Medulla oblongata (tissue), 1 donor: Measurements from ENCODE around the gene RCBTB1.
"Not testable (repeated sequence)": the region's sequence is repeated elsewhere in the genome, so short reads cannot be mapped to it uniquely, and the experiment has no call there.

Source experiments
- DNase-seq: peaks from one replicate; pipeline ENCODE4 v3.0.0-alpha.2; 2015; ENCODE audit errors: extremely low spot score

RCBTB1 gene

DNA sequence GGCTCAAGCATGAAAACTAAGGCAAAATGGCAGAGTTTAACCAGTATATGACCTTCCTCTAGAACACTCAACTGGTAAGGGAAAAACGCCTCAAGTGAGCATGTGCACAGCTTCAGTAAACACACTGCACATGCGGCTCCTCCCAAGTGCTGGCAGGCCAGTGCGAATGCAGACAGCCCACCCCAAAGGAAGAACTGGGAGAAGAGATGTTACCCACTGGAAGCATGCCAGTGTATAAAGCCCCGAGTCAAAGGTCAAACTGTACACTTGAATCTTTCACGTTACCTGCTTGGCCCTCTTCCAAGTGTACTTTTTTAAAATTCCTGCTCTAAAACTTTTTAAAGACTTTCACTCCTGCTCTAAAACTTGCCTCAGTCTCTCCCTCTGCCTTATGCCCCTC is 19.2 kb upstream of the RCBTB1 start:
- no peak for DNase-seq

DNA sequence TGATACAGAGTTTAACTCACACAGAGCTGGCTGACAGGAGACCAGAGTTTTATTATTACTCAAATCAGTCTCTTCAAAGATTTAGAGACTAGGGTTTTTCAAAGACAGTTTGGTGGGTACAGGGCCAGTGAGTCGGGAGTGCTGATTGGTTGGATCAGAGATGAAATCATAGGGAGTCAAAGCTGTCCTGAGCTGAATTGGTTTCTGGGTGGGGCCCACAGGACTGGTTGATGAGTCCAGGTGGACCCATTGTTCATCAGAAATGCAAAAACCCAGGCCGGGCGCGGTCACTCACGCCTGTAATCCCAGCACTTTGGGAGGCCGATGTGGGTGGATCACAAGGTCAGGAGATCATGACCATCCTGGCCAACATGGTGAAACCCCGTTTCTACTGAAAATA is 17.3 kb upstream of the RCBTB1 start:
- not testable (repeated sequence) for DNase-seq

DNA sequence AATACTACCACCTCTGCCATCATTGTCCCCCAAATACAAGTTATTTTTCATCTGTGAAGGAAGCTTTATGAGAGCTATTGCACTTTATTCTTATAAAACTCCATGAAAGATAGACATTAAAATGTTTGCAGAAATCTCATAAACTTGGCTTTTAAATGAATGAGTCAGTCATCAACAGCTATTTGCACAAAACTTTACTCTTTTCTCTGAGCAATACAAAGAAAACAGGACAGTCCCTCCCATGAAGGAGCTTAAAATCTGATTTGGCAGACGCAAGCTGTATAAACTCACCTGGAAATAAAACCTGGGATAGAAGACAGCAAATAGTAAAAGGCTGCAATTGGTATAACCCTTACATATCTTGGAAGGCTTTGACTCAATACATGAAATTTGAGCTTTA is 16.6 kb upstream of the RCBTB1 start:
- no peak for DNase-seq

DNA sequence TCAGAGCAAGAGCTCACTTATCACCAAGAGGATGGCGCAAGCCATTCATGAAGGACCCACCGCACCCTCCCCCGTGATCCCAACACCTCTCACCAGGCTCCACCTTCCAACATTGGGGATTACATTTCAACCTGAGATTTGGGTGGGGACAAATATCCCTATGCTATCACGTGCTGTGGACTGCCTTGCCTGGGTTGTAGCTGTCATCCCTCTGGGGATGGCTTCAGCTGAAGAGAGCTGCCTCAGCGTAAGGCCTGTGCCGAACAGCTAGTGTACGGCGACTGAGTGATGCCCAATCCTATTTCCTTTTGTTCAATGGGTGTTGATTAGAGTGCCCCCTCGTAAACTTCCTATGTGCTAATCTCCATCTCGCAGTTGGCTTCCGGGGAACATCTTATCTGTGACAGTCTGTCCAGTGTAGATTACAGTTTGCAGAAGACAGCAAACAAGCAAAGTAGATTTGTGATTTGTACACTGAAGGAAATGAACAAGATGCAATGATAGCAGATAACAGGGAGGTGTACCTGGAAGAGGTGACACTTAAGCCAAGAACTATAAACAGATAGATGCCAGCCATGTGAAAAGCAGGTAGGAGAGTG is 11.8 kb upstream of the RCBTB1 start:
- no peak for DNase-seq

DNA sequence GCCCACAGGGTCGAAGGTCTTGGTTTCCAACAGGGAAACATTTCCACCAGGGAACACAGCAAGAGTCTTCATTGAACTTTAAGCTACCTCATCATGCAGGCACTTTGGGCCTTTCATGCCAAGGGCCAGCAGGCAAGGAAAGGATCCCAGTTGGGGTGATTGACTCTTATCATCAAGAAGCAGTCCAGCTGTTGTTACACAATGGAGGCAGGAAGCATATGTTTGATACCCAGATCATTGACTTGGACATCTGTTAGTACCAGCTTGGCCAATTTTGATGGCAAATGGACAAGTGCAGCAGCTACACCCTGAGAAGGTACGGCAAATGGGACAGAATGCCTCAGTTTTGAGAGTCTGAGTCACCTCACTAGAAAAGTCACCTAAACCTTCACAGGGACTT is 10.9 kb upstream of the RCBTB1 start:
- DNase-seq = no peak

DNA sequence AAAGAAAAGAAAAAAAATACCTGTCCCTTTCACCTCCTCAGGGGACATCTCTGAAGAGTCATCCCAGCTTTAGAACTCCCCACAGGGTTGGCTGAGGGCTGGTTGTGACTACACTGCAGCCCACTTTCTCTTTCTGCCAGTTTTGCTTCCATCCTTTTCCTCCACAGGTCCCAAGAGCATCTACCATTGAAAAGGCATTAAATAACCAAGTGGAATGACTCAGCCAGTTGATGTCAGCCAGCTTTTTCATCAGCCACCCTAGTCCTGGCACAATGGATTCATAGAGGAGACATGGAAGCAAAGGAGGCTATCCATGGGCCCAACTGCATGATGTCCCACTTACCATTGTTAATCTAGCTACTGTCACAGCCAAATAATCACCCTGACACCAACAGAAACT is 9.2 kb upstream of the RCBTB1 start:
- DNase-seq = no peak

DNA sequence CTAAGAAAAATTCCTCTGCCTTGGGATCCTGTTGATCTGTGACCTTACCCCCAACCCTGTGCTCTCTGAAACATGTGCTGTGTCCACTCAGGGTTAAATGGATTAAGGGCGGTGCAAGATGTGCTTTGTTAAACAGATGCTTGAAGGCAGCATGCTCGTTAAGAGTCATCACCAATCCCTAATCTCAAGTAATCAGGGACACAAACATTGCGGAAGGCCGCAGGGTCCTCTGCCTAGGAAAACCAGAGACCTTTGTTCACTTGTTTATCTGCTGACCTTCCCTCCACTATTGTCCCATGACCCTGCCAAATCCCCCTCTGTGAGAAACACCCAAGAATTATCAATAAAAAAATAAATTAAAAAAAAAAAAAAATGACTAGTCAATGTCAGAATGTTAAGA is 8.5 kb upstream of the RCBTB1 start:
- DNase-seq = not testable (repeated sequence)

DNA sequence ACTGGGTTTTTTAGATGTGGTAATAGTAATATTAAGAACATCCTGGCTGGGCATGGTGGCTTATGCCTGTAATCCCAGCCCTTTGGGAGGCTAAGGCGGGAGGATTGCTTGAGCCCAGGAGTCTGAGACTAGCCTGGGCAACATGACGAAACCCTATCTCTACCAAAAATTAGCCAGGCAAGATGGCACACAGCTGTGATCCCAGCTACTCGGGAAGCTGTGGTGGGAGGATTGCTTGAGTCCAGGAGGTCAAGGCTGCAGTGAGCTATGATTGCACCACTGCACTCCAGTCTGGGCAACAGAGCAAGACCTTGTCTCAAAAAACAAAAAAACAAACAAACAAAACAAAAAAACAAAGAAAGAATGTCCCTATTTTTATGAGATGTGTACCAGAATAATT is 5.4 kb upstream of the RCBTB1 start:
- not testable (repeated sequence) for DNase-seq

DNA sequence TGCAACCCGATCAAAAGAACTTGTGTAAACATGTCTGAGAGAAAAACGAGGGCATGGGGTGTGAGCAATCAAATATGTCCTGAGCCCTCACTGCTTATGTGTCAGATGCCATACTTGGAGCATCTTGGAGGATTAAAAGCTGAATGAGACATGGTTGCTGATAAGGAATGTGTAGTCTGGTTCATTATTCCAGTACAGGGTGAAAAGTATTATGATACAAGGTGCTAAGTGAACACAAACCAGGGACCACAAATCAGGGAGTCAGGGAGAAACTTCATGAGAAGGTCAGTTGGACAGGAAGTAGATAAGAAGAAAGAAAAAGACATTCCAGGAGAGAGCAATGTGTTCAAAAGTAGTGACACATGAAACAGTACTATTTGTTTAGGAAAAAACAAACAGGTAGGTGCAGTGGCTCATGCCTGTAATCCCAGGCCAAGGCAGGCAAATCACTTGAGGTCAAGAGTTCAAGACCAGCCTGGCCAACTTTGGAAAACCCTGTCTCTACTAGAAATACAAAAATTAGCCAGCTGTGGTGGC is 2.0 kb upstream of the RCBTB1 start:
- DNase-seq = no peak

DNA sequence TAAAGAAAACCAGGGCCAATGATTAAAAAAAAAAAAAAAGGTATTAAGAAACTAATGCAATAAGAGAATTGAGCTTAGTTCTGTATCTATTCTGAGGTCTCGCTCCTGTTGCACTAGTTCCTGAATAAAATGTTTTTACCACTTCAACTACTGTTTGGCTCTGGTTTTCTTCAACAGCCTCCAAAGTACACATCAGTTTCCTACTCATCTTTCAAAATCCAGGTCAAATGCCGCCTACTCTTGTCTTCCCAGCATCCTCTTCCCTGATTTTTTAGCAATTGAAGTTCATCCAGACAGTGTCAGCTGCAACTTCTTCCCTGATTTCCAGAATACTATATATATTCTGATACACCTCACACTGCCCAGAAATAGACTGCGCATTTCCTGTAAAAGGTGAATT is 1.4 kb upstream of the RCBTB1 start:
- no peak for DNase-seq

DNA sequence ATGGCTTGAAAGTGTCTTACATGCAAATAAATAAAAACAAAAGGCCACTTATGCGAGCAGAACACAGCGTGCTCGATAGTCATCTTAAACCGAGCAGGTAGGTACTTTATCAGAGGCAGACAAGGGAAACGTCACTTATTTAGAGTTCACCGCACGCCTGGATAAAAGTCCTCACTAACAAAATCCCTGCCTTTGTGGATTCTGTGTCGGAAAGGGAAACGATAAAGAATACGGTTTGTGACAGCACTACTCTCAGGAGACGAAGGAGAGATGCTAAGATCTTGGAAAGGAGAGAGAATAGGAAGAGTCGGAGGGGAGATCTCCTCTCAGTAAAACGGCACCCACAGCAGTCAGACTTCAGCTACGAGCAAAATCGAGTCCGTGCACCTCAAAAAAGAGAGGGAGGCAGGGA is 581 bp downstream of the RCBTB1 start:
- peak; percentile 58 for DNase-seq

DNA sequence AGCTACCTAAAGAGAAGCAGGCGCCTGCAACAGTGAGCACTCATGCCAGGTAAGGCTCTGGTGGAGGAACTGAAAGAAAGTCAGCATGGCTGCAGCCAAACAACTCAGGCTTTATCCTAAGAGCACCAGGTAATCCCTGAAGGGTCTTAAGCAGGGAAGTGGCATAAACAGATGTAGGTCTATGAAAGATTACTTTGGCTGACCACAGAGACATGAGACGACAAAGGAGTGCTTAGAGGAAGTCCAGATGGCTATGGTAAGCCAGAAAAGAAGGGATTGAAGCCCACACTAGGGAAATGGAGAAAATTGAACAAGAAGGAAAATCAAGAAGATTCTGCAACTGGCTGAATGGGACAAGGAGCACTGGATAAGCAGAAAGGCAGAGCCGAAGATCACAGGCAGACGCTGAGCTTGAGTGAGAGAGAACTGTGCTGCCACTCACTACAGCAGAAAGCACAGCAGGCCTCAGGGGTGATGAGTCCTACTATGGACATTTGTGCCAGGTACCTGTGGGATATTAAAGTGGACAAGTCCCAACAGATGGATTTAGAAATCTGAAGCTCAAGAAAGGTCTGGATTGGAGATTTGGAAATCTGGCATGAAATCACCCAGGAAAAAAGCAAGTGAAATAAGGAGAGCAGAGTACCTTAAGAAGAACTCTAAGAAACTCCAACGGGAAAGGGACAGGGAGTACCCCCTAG is 4.2 kb downstream of the RCBTB1 start:
- DNase-seq = no peak

DNA sequence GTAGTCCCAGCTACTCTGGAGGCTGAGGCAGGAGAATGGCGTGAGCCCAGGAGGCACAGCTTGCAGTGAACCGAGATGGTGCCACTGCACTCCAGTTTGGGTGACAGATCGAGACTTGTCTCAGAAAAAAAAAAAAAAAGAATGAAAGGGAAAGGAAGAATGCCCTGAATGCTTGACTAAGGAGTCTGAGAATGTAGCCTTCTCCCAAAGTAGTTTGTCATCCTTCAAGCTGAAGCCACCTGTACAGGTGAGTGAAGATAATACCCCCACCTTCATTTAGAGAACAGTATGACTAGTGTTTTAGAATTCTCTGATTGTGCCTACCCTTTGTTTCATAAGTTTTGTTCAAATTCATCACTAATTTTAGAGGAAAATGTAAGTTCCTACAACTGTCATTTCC is 5.9 kb downstream of the RCBTB1 start:
- no peak for DNase-seq

DNA sequence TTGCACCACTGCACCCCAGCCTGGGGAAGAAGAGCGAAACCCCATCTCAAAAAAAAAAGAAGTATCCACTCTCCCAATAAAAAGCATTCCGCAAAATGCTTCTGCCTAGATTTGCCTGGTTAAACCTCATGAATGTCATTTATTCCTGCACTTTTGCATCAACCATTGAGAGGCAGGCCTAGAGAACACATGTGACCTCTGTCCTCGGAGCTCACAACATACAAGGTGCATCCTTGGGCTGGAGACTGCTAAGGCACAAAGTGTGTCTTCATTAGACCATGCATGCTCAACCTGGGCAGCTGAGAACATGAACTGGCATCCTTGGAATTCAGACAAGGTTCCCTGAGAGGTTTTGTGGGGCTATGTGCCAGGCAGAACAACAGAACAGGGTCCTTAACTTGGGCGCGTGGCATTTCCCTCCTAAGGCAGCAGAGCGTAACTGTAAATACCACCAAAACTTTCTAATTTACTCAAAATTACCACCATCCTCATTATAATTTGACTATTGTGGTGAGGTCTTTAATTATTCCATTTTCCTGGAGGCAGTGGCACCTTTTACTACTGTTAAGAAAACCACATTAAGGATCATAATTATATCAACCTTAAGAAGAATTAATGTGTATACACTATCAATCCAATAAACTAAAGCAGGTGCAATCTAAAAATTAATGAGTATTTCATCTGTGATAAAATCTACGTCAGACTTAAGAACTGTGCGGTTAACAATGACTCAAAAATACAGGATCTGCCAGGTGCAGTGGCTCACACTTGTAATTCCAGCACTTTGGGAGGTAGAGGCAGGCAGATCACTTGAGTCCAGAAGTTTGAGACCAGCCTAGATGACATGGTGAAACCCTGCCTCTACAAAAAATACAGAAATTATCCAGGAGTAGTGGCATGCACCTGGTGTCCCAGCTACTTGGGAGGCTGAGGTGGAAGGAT is 13.8 kb downstream of the RCBTB1 start:
- no peak for DNase-seq

DNA sequence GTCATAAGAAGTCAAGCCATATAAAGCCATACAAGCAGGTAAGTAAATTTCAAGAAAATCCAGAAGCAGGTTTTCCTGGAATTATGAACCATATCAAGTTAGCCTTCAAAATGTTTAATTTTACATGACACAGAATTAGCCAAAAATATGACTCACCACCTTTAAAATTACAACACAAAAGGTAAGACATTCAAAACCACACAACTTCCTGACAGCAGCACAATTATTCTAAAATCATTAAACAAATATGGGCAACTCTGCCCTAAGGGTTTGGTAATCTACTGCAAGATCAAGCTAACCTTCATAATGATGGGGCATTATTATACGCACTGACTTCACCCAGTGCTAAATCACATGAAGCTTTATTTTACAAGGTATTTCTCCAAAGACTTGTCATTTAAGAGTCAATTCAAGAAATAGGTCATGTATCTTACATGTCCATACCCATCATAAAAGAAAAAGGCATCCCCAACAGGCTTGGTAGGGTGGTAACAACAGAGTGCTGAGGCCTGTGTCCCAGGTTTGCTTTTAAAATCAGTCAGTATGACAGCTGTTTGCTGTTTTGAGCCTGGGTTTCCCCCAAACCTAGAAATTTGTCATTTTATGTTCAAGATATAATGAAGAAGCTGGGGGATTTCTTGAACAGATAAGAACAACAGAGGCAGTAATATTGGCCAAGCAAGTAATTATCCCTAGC is 15.2 kb downstream of the RCBTB1 start:
- DNase-seq = no peak

DNA sequence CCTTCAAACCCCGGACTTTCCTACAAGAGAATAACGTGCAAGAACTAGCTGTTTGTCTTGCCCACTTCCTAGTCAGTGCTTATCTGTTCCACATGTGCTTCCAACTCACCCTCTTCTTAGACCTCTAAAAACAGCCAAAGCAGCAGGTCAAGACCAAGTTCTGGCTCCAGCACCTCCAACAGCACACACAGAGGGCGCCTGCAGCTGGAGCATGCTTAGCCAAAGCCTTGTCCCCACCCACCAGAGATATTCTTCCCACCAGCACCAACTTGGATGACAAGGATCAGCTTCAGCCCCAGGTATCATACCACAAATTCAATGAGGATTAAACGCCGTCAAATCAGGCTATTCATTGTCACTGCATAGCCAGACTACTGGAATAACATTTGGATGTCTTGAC is 17.9 kb downstream of the RCBTB1 start:
- DNase-seq = no peak

DNA sequence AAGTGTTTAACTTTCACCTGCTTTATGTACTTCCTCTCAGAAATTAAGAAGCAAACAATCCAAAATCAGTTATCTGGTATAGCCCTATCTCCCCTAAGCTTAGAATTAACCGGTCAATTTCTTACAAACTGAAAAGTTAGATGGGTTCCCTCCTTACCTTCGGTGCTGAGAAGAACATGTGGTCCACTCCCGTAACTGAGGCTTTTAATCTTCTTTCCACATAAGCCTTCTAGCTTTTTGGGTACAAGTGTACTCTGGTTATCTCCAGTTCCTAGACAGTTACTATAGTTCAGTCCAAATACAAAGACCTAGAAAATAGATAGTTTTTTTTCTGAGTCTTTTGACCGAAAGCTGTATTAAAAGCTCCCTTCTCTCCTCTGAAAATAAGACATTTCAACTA is 18.9 kb downstream of the RCBTB1 start:
- no peak for DNase-seq

DNA sequence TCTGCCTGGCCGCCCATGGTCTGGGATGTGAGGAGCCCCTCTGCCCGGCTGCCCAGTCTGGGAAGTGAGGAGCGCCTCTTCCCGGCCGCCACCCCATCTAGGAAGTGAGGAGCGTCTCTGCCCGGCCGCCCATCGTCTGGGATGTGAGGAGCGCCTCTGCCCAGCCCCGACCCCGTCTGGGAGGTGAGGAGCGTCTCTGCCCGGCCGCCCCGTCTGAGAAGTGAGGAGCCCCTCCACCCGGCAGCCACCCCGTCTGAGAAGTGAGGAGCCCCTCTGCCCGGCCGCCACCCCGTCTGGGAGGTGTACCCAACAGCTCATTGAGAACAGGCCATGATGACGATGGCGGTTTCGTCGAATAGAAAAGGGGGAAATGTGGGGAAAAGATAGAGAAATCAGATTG is 19.9 kb downstream of the RCBTB1 start:
- DNase-seq = not testable (repeated sequence)

DNA sequence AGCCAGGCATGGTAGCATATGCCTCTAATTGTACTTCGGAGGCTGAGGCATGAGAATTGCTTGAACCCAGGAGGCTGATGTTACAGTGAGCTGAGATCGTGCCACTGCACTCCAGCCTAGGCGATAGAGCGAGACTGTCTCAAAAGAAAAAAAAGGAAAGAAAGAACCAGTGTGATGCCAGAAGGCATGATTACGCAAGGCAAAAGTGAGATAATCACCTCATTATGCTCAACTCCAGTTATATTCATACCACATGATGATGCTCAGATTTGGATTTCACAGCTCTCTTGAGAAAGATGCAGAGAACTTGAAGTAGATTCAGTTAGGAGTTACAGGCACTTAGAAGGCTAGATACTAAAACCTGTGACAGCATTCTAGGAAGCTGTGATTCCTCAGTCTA is 21.8 kb downstream of the RCBTB1 start:
- DNase-seq = no peak

DNA sequence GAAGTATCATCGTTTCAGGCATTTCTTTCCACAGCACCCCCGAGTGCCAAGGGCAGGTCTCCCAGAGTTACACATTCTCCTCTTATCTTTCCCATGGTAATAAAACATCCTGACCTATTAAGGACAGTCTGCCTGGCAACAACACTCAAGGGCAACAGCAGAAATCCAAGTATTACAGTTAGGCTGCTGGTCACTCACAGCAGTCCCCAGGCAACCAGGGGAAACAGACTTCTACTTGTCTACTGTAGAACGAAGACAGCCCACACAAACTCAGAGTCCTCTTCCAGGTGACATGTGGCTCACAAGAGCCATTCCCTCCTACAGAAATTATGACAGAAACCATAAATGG is 24.3 kb downstream of the RCBTB1 start:
- DNase-seq = no peak

DNA sequence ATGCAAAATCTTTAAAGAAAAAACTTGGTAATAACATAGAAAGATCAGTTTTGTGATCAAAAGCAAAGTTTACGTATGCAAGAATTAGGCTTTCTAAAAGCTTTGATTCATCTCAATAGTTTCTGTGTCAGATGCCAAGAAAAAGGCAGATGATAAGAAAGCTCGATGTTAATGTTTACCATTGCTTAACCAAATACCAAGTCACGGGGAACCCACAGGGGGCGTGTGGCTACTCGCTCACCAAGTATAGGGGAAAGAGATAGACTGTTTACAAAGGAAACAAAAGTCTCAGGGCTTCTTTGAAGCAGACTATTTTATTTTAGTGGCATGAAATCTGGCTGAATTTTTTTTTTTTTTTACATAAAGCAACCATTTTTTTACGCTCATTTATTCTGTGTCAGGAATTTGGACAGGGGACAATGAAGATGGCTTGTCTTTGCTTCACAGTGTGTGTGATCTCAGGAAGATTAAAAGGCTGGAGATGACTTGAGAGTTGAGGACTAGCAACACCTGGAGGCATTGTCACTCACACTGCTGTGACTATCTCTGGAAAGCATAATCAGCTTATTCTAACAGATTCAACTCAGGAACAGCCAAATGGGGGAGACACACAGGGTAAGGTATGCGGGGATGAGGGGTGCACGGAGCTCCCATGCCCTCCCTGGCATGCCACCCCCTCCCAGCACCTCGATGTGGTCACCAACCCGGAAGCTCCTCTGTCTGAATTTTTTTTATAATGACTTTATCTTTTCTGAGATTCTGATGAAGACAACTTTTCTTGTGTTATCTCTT is 24.9 kb downstream of the RCBTB1 start:
- DNase-seq = no peak
